Mesangial cell (primary cell): Measurements from ENCODE around the gene ATP10D. TPM values are rescaled to one million over a fixed set of nuclear protein-coding genes. Genes with fewer than 3 reads are reported as not detected.

Source experiments
- total RNA-seq: library from RNA; depleted of rRNA; stranded (reverse); fragments of >200 nt; gene quantifications from 2 replicates; pipeline ENCODE4 v1.2.3, GENCODE V29; 2015

ATP10D gene
- 11.4 and 14.8 TPM in 2 replicates for total RNA-seq

DNA sequence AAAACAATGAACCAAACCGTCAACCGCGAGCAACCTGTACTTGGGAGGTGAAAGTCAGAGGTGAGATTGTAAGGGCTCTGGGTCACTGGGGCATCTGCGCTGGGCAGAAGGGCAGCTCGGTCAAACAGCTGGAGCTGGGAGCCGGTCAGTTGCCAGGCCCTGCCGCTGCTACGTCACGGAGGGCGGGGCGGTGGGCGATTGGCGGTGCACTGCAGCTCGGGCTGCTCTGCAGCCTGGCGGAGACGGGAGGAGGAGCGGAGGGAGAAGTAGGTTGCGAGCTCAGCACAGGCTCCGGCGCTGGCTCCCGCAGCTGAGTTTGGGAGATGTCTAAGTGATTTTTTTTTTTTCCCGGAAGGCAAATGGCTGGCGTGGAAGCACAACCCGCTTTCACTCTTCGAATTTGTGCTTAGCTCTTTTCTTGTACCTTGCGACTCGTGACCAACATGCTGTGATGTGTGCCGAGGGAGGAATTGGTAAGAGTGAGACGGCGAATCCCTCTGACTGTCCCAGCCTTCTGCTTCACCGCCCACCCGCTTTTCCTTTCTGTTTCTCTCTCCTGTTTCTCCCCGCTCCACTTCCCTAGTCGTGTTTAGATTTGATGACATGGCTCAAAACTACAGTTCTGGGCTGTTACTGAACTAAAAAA lies at the start of gene ATP10D:
TSS of gene ATP10D (plus strand) at position 229 of the 646 bp plus-strand sequence. CDS start 27,266 bp downstream, outside the sequence.

DNA sequence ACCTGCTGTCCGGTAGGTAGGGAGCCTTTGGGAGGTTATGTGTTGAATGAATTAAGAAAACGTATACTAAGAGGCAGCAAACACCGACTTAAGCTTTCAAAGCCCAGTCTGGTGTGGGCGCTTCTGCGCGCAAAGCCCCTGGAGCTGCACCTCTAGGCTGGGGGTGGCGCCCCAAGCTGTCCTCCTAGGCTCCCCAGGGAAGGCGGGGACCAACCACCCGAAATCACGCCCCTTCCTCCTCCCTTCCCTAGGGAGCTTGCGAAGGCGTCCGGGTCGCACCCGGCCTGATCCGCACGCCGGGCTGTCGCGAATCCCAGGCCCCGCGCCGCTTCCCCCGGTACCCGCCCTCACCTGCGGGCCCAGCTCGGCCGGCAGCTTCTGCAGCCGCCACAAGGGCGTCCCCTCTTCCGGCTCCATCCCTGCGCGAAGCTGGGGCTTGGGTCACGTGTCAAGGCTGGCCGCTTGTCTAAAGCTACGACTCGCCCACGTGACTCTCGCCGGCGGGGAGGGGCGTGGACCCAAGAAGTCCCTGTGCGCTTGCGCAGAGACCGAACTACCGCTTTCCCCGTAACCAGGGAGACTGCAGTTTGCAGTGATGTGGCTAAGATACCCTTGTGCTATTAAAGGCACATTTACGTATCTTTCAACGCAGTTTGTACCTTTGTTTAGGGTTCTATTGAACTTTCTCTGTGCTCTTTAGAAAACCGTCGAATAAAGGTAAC lies 21.7 kb upstream of the ATP10D start, which contains the start of gene COMMD8:
TSS of gene COMMD8 (minus strand) at position 468 of the 722 bp plus-strand sequence. CDS start at position 417, 51 bp downstream.

Other genes starting within 250 kb of the ATP10D start
- 11.2 and 20.7 TPM in 2 replicates for gene COMMD8, start 21.6 kb upstream of the ATP10D start, total RNA-seq